HG03469 (cell line): Measurements from ENCODE around the gene LGSN.
"Not testable (repeated sequence)": the region's sequence is repeated elsewhere in the genome, so short reads cannot be mapped to it uniquely, and the experiment has no call there.

ENCODE experiments used
- ATAC-seq: cut with Tn5 transposase; IDR thresholded peaks from one replicate; pipeline ENCODE4 v1.9.1; 2021; ENCODE audit warnings: mild to moderate bottlenecking, moderate library complexity, moderate number of reproducible peaks; ENCODE audit not compliant: unreplicated experiment

Gene LGSN, protein sequence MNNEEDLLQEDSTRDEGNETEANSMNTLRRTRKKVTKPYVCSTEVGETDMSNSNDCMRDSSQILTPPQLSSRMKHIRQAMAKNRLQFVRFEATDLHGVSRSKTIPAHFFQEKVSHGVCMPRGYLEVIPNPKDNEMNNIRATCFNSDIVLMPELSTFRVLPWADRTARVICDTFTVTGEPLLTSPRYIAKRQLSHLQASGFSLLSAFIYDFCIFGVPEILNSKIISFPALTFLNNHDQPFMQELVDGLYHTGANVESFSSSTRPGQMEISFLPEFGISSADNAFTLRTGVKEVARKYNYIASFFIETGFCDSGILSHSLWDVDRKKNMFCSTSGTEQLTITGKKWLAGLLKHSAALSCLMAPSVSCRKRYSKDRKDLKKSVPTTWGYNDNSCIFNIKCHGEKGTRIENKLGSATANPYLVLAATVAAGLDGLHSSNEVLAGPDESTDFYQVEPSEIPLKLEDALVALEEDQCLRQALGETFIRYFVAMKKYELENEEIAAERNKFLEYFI

DNA sequence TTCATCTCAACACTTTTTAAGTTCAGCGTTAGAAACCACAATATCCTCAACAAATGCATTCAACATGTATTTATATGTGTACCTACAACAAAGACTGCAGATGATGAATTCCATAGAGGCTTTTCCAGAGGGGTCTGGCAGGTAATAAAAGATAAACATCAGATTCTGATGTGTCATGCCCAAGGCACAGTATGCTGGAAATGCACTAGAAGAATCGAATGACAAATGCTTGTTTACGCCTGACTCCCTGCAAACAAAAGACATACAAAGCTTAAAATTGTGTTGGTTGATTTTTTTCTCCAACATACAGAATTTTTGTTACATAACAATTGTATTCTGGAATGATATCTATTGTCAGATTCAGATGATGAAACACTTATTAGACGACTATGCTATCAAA, at the start of gene LGSN:
TSS of gene LGSN (minus strand) at position 45 of the 400 bp plus-strand sequence. CDS start at position 5, 40 bp downstream.
- ATAC-seq, result no peak

GRCh38 chr6:63368347-63368746, 48.6 kb upstream of the LGSN start:
- no peak for ATAC-seq

DNA sequence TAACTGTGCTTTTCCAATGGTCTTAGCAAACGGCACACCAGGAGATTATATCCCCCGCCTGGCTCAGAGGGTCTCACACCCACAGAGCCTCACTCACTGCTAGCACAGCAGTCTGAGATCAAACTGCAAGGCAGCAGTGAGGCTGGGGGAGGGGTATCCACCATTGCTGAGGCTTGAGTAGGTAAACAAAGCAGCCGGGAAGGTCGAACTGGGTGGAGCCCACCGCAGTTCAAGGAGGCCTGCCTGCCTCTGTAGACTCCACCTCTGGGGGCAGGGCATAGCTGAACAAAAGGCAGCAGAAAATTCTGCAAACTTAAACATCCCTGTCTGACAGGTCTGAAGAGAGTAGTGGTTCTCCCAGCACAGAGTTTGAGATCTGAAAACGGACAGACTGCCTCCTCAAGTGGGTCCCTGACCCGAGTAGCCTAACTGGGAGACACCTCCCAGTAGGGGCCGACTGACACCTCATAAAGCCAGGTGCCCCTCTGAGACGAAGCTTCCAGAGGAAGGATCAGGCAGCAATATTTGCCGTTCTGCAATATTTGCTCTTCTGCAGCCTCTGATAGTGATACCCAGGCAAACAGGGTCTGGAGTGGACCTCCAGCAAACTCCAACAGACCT, 42.8 kb upstream of the LGSN start:
- not testable (repeated sequence) for ATAC-seq

- not testable (repeated sequence) for ATAC-seq
Measured at GRCh38 chr6:63357384-63357783, 37.6 kb upstream of the LGSN start.

DNA sequence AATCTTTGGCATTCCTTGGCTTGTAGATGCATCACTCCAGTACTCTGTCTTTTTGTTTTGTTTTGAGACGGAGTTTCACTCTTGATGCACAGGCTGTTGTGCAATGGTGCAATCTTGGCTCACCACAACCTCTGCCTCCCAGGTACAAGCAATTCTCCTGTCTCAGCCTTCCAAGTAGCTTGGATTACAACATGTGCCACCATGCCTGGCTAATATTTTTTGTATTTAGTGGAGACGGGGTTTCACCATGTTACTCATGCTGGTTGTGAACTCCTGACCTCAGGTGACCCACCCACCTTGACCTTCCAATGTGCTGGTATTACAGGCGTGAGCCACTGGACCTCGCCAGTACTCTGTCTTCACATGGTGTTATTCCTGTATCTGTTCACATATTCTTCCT, 35.8 kb upstream of the LGSN start:
- no peak for ATAC-seq

GRCh38 chr6:63353286-63353630, 33.5 kb upstream of the LGSN start:
- no peak for ATAC-seq

GRCh38 chr6:63352544-63353285, 32.9 kb upstream of the LGSN start:
- ATAC-seq, result peak; percentile 93

DNA sequence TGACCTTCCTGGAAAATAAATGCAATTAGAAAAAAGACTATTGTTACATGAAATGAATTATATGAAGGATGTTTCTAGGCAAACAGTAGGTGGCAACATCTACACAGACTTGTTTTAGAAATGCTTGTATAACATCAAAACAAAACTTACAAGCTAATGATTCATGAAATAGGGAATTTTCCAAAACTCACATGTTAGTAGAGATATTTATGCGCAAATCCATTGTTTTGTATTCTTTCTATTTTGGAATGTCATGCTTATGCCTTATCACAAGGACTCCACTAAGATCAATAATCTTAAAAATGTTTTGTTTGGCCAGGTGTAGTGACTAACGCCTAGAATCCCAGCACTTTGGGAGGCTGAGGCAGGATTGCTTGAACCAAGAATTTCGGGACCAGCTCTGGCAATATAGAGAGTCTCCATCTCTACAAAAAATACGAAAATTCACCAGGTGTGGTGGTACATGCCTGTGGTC, 32.3 kb upstream of the LGSN start:
- peak; percentile 13 for ATAC-seq

DNA sequence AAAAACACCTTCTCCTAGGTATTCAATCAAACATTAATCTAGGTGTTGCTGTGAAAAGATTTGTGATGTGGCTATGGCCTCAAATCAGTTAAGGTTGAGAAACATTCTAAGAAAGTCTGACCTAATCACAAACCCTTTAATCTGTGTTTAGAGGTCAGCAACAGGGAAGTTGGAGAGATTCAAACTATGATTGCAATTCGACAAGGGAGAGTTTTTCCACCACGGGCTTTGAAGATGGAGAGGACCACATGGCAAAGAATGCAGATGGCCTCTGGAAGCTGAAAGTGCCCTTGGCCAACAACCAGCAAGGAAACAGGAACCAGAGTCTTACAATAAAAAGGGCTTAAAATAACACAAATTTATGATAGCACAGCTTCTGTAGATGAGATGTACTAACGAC, 29.6 kb upstream of the LGSN start:
- no peak for ATAC-seq

- no peak for ATAC-seq
Measured at GRCh38 chr6:63348836-63349235, 29.1 kb upstream of the LGSN start.

DNA sequence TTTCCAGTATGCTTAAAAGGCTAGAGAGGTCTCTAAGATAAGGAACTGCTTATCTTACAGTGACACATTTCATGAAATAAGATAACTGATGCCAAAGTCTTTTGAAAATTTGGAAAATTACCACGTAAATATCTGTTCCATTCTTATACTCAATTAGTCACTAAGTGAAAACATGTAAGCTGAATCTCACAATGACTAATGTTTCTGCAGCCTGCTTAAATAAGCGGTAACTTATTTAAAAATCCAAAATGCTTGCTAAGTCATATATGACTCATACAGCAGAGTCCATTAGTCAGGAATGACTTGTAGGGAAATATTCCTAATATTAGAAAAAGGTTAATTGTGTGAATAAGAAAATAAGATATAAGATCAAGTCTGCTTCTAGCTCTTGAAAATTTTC, 27.8 kb upstream of the LGSN start:
- ATAC-seq, result peak; percentile 35

GRCh38 chr6:63346217-63346835, 26.5 kb upstream of the LGSN start:
- ATAC-seq, result no peak

DNA sequence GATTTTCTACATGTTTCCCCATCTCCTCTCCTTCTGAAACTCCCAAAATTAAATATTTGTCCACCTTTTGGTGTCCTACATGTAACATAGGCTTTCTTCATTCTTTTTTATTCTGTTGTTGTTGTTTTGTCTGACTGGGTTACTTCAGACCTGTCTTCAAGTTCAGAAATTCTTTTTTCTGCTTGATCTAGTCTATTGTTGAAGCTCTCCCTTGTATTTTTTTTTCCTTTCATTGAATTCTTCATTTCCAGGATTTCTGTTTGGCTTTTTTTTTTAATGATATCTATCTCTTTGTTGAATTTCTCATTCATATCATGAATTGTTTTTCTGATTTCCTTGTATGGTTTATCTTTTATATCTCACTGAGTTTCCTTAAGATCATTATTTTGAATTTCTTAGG, 20.6 kb upstream of the LGSN start:
- ATAC-seq, result no peak

- not testable (repeated sequence) for ATAC-seq
Measured at GRCh38 chr6:63334652-63335051, 14.9 kb upstream of the LGSN start.

GRCh38 chr6:63333440-63333839, 13.7 kb upstream of the LGSN start:
- no peak for ATAC-seq

GRCh38 chr6:63326630-63327029, 6.8 kb upstream of the LGSN start:
- not testable (repeated sequence) for ATAC-seq

- ATAC-seq, result no peak
Measured at GRCh38 chr6:63322981-63323380, 3.2 kb upstream of the LGSN start.

DNA sequence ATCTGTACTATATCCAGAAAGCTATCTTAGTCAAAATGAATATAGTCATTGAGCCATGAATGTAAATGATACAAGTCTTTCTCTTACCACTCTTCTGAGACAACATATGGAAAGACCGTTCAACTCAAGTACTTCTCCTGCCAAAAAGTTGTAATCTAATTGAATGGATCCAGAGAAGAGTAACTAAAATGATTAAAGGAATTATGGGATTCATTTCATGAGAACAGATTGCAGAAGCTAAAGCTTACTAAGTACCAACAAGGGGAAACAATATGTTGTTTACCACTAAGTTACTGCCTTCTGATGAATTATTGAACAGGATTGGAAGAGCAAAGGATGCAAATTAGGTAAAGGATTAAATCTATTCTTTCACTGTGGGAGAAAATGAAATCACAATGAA, 2.0 kb upstream of the LGSN start:
- no peak for ATAC-seq

DNA sequence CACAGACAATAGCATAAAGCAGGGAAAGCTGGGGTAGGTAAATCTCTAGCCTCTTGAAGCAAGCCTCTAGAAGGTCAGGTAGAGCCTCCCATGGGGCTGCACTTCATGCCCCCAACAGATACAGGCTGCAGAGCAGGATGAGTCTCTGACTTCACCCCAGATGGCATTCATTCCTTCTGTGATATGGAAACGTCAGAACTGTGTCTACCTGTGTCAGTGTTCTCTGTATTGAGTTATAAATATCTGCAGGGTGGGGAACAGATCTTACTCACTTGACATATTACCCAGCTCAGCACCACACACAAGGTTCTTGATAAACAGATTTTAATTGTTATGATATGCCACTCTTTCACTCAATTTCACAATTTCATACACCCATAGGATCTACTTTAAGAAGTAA, 2.1 kb downstream of the LGSN start:
- ATAC-seq, result no peak

- no peak for ATAC-seq
Measured at GRCh38 chr6:63316113-63316512, 3.7 kb downstream of the LGSN start.

GRCh38 chr6:63313111-63313510, 6.7 kb downstream of the LGSN start:
- no peak for ATAC-seq
